Measurements from ENCODE around the gene NTM. TPM values are rescaled to one million over a fixed set of nuclear protein-coding genes. Genes with fewer than 3 reads are reported as not detected.

NTM gene
- polyA plus RNA-seq, 1 donor from 2014 or later = 39.4 TPM

DNA sequence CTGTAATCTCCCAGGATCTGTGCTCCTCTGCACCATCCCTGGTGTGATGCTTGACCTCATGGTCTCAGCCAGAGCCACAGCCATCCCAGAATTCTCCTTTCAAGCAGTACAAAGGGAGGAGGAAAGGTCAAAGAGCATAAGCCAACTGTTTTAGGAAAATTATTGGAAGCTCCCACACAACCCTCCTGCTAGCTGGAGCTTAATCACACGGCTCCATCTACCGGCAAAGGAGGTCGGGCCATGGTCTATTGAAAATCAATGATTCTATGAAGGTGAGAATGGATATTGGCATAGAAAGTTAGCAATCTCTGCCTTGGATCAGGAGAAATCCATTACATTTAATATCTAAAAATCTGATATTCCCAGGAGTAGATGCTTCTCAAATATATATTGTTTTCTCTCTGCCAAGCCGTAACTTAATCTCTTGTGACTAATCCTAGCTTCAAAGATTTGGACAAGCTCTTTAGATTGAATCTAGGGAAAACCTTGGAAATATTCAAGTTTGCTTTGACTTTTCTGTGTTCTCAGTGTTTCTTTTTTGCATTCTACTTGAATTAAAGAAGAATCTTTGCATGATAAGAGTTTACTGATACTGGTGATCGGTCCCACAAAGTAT lies 259.6 kb downstream of the NTM start:
- no peaks in the 10 kb centered on the region for H3K36me3 ChIP-seq (ENCODE audit: insufficient read depth, low read length)
- H3K27ac ChIP-seq (ENCODE audit: low read length) = no peak overlapping the region

DNA sequence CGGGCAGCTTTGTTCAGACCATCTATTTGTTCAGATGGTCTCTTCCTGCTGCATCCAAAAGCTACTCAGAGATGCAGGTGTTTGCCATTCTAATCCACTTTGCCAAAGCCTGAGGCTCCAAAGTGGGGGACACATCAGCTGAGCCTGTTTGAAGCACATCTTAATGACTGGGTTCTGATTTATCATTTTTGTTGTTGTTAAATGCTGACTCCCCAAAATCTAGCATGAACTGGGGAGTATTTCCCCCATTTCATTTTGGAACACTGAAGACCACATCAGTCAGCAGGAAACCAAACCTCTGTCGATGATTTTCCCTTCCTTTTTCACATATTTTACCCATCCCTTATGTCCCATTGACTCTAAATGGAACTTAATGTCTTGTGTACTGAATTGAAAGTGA lies 262.6 kb downstream of the NTM start:
- Histone ChIP-seq H3K79me2 (replicated peaks; ENCODE audit: insufficient read depth, low read length) (no peaks in the 10 kb centered on the region), H3K27ac (ENCODE audit: low read length) (no peak overlapping the region), H2AFZ (ENCODE audit: low read depth, low read length) (no peak overlapping the region), H3K27me3 (ENCODE audit: insufficient read depth, low read depth, low read length) (no peaks in the 10 kb centered on the region), H4K20me1 (ENCODE audit: insufficient read depth) (no peaks in the 10 kb centered on the region), H3K9ac (ENCODE audit: low read length) (no peak overlapping the region), H3K4me3 (ENCODE audit: low read length) (no peak overlapping the region), H3K4me2 (ENCODE audit: low read length) (no peak overlapping the region), H3K36me3 (ENCODE audit: insufficient read depth, low read length) (no peaks in the 10 kb centered on the region), H3K9me3 (ENCODE audit: low read length) (no peaks in the 10 kb centered on the region), H3F3A (ENCODE audit: insufficient read depth, low read length, poor library complexity, severe bottlenecking) (no peaks in the 10 kb centered on the region), H3K9me2 (ENCODE audit: insufficient read depth, low read length) (no peaks in the 10 kb centered on the region)
- TF ChIP-seq SMC3 (conservative IDR thresholded peaks at IDR 0.05; ENCODE audit: poor library complexity) (no peak), TAF1 (IDR thresholded peaks at IDR 0.05; ENCODE audit: low read depth) (no peak), MXI1 (conservative IDR thresholded peaks at IDR 0.05; ENCODE audit: poor library complexity, severe bottlenecking) (no peak), EP300 (conservative IDR thresholded peaks at IDR 0.05; ENCODE audit: poor library complexity, severe bottlenecking) (no peak), RAD21 (conservative IDR thresholded peaks at IDR 0.05) (no peak), POLR2AphosphoS5 (IDR thresholded peaks at IDR 0.05) (no peak), EZH2 (IDR thresholded peaks at IDR 0.05; ENCODE audit: borderline replicate concordance, insufficient read depth, low read length, poor library complexity, severe bottlenecking) (no peak)
- TF ChIP-seq, protein P1, sequence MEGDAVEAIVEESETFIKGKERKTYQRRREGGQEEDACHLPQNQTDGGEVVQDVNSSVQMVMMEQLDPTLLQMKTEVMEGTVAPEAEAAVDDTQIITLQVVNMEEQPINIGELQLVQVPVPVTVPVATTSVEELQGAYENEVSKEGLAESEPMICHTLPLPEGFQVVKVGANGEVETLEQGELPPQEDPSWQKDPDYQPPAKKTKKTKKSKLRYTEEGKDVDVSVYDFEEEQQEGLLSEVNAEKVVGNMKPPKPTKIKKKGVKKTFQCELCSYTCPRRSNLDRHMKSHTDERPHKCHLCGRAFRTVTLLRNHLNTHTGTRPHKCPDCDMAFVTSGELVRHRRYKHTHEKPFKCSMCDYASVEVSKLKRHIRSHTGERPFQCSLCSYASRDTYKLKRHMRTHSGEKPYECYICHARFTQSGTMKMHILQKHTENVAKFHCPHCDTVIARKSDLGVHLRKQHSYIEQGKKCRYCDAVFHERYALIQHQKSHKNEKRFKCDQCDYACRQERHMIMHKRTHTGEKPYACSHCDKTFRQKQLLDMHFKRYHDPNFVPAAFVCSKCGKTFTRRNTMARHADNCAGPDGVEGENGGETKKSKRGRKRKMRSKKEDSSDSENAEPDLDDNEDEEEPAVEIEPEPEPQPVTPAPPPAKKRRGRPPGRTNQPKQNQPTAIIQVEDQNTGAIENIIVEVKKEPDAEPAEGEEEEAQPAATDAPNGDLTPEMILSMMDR (IDR thresholded peaks at IDR 0.05; ENCODE audit: poor library complexity, severe bottlenecking) = no peak
- TF ChIP-seq, protein P2, sequence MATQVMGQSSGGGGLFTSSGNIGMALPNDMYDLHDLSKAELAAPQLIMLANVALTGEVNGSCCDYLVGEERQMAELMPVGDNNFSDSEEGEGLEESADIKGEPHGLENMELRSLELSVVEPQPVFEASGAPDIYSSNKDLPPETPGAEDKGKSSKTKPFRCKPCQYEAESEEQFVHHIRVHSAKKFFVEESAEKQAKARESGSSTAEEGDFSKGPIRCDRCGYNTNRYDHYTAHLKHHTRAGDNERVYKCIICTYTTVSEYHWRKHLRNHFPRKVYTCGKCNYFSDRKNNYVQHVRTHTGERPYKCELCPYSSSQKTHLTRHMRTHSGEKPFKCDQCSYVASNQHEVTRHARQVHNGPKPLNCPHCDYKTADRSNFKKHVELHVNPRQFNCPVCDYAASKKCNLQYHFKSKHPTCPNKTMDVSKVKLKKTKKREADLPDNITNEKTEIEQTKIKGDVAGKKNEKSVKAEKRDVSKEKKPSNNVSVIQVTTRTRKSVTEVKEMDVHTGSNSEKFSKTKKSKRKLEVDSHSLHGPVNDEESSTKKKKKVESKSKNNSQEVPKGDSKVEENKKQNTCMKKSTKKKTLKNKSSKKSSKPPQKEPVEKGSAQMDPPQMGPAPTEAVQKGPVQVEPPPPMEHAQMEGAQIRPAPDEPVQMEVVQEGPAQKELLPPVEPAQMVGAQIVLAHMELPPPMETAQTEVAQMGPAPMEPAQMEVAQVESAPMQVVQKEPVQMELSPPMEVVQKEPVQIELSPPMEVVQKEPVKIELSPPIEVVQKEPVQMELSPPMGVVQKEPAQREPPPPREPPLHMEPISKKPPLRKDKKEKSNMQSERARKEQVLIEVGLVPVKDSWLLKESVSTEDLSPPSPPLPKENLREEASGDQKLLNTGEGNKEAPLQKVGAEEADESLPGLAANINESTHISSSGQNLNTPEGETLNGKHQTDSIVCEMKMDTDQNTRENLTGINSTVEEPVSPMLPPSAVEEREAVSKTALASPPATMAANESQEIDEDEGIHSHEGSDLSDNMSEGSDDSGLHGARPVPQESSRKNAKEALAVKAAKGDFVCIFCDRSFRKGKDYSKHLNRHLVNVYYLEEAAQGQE (IDR thresholded peaks at IDR 0.05; ENCODE audit: borderline replicate concordance) = no peak

More for the DNA sequence above, 259.6 kb downstream of the NTM start:
- Histone ChIP-seq H3K9ac (ENCODE audit: low read length) (no peak overlapping the region), H3K9me2 (ENCODE audit: insufficient read depth, low read length) (no peaks in the 10 kb centered on the region), H3F3A (ENCODE audit: insufficient read depth, low read length, poor library complexity, severe bottlenecking) (no peaks in the 10 kb centered on the region), H2AFZ (ENCODE audit: low read depth, low read length) (no peak overlapping the region), H3K9me3 (ENCODE audit: low read length) (no peaks in the 10 kb centered on the region), H3K79me2 (replicated peaks; ENCODE audit: insufficient read depth, low read length) (no peaks in the 10 kb centered on the region), H3K27me3 (ENCODE audit: insufficient read depth, low read depth, low read length) (no peaks in the 10 kb centered on the region), H4K20me1 (ENCODE audit: insufficient read depth) (no peaks in the 10 kb centered on the region), H3K4me3 (ENCODE audit: low read length) (no peak overlapping the region), H3K4me2 (ENCODE audit: low read length) (no peak overlapping the region)
- TF ChIP-seq SMC3 (conservative IDR thresholded peaks at IDR 0.05; ENCODE audit: poor library complexity) = peak; percentile 46
- TF ChIP-seq RAD21 (conservative IDR thresholded peaks at IDR 0.05) = peak; percentile 49
- TF ChIP-seq, protein P1 (IDR thresholded peaks at IDR 0.05; ENCODE audit: poor library complexity, severe bottlenecking) = peak; percentile 37
- TF ChIP-seq, protein P2 (IDR thresholded peaks at IDR 0.05; ENCODE audit: borderline replicate concordance) = no peak

Data from neural cell (in vitro differentiated cells).